OCI-LY1 (cell line): ENCODE results near the gene HMGN4.

ENCODE experiments used
- H2AFZ ChIP-seq: fragments of 200-600 bp; sonication (generic), shearing (Covaris generic); 2 replicates; pipeline ENCODE4 v1.6.0; 2014; ENCODE audit warnings: antibody characterized with exemption, mild to moderate bottlenecking, low read length
- H3F3A ChIP-seq: fragments of 200-600 bp; sonication (generic), shearing (Covaris generic); 2 replicates; pipeline ENCODE4 v1.6.0; 2014; ENCODE audit warnings: mild to moderate bottlenecking, antibody characterized with exemption, low read length, moderate library complexity; ENCODE audit not compliant: insufficient read depth
- H3K27ac ChIP-seq: fragments of 200-600 bp; sonication (generic); 2 replicates; pipeline ENCODE4 v1.5.1; 2014; ENCODE audit warnings: low read length, mixed run types, mild to moderate bottlenecking, low read depth; ENCODE audit not compliant: poor library complexity, severe bottlenecking
- H3K27me3 ChIP-seq: fragments of 200-600 bp; sonication (generic); 2 replicates; pipeline ENCODE4 v1.6.0; 2014; ENCODE audit warnings: antibody characterized with exemption, mild to moderate bottlenecking, low read length, moderate library complexity; ENCODE audit not compliant: insufficient read depth
- H3K36me3 ChIP-seq: fragments of 200-600 bp; sonication (generic); 2 replicates; pipeline ENCODE4 v1.6.1; 2014; ENCODE audit warnings: mild to moderate bottlenecking, antibody characterized with exemption, low read length, moderate library complexity, mixed read lengths; ENCODE audit not compliant: insufficient read depth
- H3K4me1 ChIP-seq: fragments of 200-600 bp; sonication (generic); 2 replicates; pipeline ENCODE4 v1.5.1; 2014; ENCODE audit warnings: mild to moderate bottlenecking, low read length, moderate library complexity; ENCODE audit not compliant: insufficient read depth, severe bottlenecking
- H3K4me2 ChIP-seq: fragments of 200-600 bp; sonication (generic), shearing (Covaris generic); 2 replicates; pipeline ENCODE4 v1.6.1; 2014; ENCODE audit warnings: low read length
- H3K4me3 ChIP-seq: fragments of 200-600 bp; sonication (generic); 2 replicates; pipeline ENCODE4 v1.5.1; 2014; ENCODE audit warnings: low read length, low read depth, mild to moderate bottlenecking, mixed read lengths; ENCODE audit not compliant: poor library complexity, severe bottlenecking
- H3K79me2 ChIP-seq: fragments of 200-600 bp; shearing (Covaris generic); 2 replicates; pipeline ENCODE4 v1.6.1; 2016; ENCODE audit warnings: mixed run types, low read length, mixed read lengths; ENCODE audit not compliant: insufficient read depth
- H3K9ac ChIP-seq: fragments of 200-600 bp; sonication (generic), shearing (Covaris generic); 2 replicates; pipeline ENCODE4 v1.6.1; 2014; ENCODE audit warnings: mild to moderate bottlenecking, low read length, mixed read lengths
- H3K9me2 ChIP-seq: fragments of 200-600 bp; sonication (generic), shearing (Covaris generic); 2 replicates; pipeline ENCODE4 v1.6.1; 2014; ENCODE audit warnings: low read depth, mild to moderate bottlenecking, low read length, mixed read lengths
- H3K9me3 ChIP-seq: fragments of 200-600 bp; shearing (Covaris generic); 2 replicates; pipeline ENCODE4 v1.6.1; 2014; ENCODE audit warnings: low read length, mixed read lengths
- H4K20me1 ChIP-seq: fragments of 200-600 bp; sonication (generic), shearing (Covaris generic); 2 replicates; pipeline ENCODE4 v1.6.0; 2016; ENCODE audit warnings: mild to moderate bottlenecking, low read length; ENCODE audit not compliant: insufficient read depth
- CTCF ChIP-seq: fragments of 200-600 bp; sonication (generic), shearing (Covaris generic); IDR thresholded peaks from 2 replicates; pipeline ENCODE4 v1.5.1; 2017; ENCODE audit warnings: mild to moderate bottlenecking, antibody characterized with exemption, low read length, moderate library complexity, mixed read lengths
- EZH2 ChIP-seq: fragments of 200-600 bp; sonication (generic), shearing (Covaris generic); IDR thresholded peaks from 2 replicates; pipeline ENCODE4 v1.8.0; 2017; ENCODE audit warnings: borderline replicate concordance, mixed run types, mild to moderate bottlenecking, antibody characterized with exemption, low read length, moderate library complexity, mixed read lengths

The HMGN4 gene

GRCh38 chr6:26497610-26498009 lies 40.6 kb upstream of the HMGN4 start:
- Histone ChIP-seq H3K27ac (no peak overlapping the region), H3K79me2 (no peaks in the 10 kb centered on the region), H3K9ac (no peak overlapping the region), H3K4me1 (peaks cover 22% of the 10 kb centered on the region), H3K4me2 (no peak overlapping the region), H2AFZ (no peak overlapping the region), H3F3A (no peaks in the 10 kb centered on the region), H3K9me2 (no peaks in the 10 kb centered on the region), H3K9me3 (no peaks in the 10 kb centered on the region), H3K4me3 (no peak overlapping the region), H3K36me3 (no peaks in the 10 kb centered on the region), H4K20me1 (no peaks in the 10 kb centered on the region), H3K27me3 (no peaks in the 10 kb centered on the region)
- no peak for TF ChIP-seq EZH2

DNA sequence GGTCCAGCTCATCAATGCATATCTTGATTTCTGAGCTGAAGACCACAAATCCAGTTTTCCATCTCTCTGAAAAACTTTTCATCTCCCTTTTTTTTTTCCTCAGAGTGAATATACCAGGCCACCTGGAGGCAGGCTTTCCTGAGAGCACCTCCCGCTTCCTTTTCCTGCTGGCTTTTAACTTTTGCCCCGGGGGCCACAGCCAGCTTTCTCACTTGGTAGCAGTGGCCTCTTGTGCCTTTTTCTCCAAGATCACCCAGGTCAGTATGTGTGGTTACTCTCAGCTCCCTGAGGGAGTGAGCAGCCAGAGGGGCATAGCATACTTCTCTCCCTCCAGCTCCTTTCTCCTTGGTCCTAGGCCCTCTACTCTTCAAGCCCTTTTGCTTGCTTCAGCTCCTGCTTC lies 38.1 kb upstream of the HMGN4 start, which contains the start of gene BTN1A1:
TSS of gene BTN1A1 (plus strand) at position 202 of the 400 bp plus-strand sequence. CDS start 984 bp downstream, outside the sequence.
- H3K4me2 ChIP-seq = no peak within 1 kb of the TSS
- H3K4me3 ChIP-seq = no peak within 1 kb of the TSS
- TF ChIP-seq CTCF (no peak), EZH2 (no peak)

GRCh38 chr6:26501482-26501986 lies 36.6 kb upstream of the HMGN4 start:
- Histone ChIP-seq H3K9me3 (no peaks in the 10 kb centered on the region), H3K9ac (peak overlapping the region; percentile 39; the same call in 1 of the 2 replicates), H3K4me2 (peak overlapping the region; percentile 59), H3K36me3 (no peaks in the 10 kb centered on the region), H3K27me3 (no peaks in the 10 kb centered on the region), H3K79me2 (no peaks in the 10 kb centered on the region), H3K4me1 (peaks cover 30% of the 10 kb centered on the region), H3K9me2 (no peaks in the 10 kb centered on the region), H3K27ac (peak overlapping the region; percentile 89), H2AFZ (peak overlapping the region; percentile 24; the same call in 1 of the 2 replicates), H3K4me3 (peak overlapping the region; percentile 22), H4K20me1 (no peaks in the 10 kb centered on the region), H3F3A (no peaks in the 10 kb centered on the region)
- TF ChIP-seq EZH2 (no peak), CTCF (no peak)

More for the DNA sequence above, 38.1 kb upstream of the HMGN4 start, which contains the start of gene BTN1A1:
- Histone ChIP-seq H3K36me3 (no peaks in the 10 kb centered on the region), H4K20me1 (no peaks in the 10 kb centered on the region), H3K4me1 (peaks cover 30% of the 10 kb centered on the region), H3K9ac (no peak within 1 kb of the TSS), H3F3A (no peaks in the 10 kb centered on the region), H3K9me3 (no peaks in the 10 kb centered on the region), H2AFZ (no peak within 1 kb of the TSS), H3K9me2 (no peaks in the 10 kb centered on the region), H3K27ac (peak within 1 kb of the TSS; percentile 89), H3K27me3 (no peaks in the 10 kb centered on the region), H3K79me2 (no peaks in the 10 kb centered on the region)

DNA sequence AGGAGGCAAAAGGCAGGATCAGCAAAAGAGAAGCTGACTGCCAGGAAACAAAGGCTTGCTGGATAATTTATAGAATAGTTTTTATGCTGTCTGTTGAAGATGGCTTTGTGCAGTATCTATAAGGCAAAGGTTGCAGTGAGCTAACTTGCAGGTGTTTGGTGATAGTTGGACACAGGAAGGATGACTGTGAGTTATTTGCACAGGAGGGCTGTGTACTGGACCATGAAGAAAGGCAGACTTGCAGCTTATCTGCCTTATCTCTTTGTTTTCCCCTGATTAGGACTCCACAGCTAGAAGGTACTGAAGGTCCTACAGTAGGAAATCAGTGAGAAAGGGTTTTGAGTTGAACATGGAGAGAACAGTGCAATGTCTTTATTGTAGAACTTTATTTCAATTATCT lies 36.0 kb upstream of the HMGN4 start:
- Histone ChIP-seq H4K20me1 (no peaks in the 10 kb centered on the region), H3K9me2 (no peaks in the 10 kb centered on the region), H3K4me3 (peak overlapping the region; percentile 22), H3F3A (no peaks in the 10 kb centered on the region), H3K79me2 (no peaks in the 10 kb centered on the region), H3K4me2 (peak overlapping the region; percentile 59), H3K9me3 (no peaks in the 10 kb centered on the region), H3K36me3 (no peaks in the 10 kb centered on the region), H3K4me1 (peaks cover 30% of the 10 kb centered on the region), H3K27me3 (no peaks in the 10 kb centered on the region), H3K9ac (peak overlapping the region; percentile 52; the same call in 1 of the 2 replicates), H2AFZ (0 out of 2 replicates have a peak overlapping the region, but pooled peaks have one; percentile 24), H3K27ac (peak overlapping the region; percentile 89)
- TF ChIP-seq CTCF = no peak
- TF ChIP-seq EZH2 = no peak
